OCI-LY7 (cell line): ENCODE data around the gene APOH.

Source experiments
- CTCF ChIP-seq: fragments of 200-600 bp; sonication (generic); conservative IDR thresholded peaks from 2 replicates; pipeline ENCODE4 v1.5.1; 2014; ENCODE audit warnings: mild to moderate bottlenecking, antibody characterized with exemption, low read length, moderate library complexity, mixed read lengths
- EZH2phosphoT487 ChIP-seq: fragments of 200-600 bp; sonication (generic); IDR thresholded peaks from 2 replicates; pipeline ENCODE4 v1.6.1; 2018; ENCODE audit warnings: low read depth, borderline replicate concordance, mild to moderate bottlenecking, mixed run types, antibody characterized with exemption, low read length, moderate library complexity, mixed read lengths

DNA sequence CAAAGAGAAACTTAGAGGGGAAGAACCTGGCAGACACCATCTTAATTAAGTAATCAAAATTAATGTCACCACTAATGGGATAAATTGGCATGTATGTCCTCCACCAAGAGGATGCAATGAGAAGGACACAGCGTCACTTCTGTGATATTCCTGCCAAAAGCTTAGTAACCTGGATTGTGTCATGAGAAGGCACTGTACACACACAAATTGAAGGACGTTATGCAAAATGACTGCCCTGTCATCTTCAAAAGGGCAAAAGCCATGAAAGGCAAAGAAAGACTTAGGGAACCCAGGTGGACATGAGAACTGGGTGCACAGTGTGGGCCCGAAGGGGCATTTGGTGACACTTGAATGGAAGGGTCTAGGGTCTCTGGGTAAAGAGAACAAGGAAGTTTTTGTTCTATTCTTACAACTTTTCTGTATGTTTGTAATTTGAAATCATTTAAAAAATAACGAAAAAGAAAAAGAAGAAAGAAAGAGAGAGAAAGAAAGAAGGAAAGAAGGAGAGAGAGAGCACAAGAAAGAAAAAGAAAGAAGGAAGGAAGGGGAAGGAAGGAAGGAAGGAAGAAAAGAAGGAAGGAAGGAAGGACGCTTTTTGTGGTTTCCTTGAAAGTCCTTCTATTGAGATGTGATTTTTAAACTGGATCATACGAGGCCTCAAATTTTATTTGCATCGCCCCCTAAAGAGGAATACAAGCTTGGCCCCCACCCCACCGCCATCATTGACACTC lies 4.0 kb upstream of the APOH start:
- no peak for TF ChIP-seq CTCF
- no peak for TF ChIP-seq EZH2phosphoT487
